IMR-90 (cell line): Measurements from ENCODE around the gene AP2B1.

Source experiments
- BHLHE40 ChIP-seq: fragments of 150-350 bp; IDR thresholded peaks from 2 replicates; pipeline ENCODE4 v1.6.1; 2016; ENCODE audit warnings: mild to moderate bottlenecking, low read depth, low read length
- CTCF ChIP-seq: conservative IDR thresholded peaks from 2 replicates; pipeline ENCODE4 v1.5.1; 2012; ENCODE audit warnings: mild to moderate bottlenecking, low read depth, low read length, improper control_type of control experiment
- FOS ChIP-seq: fragments of 150-350 bp; IDR thresholded peaks from 2 replicates; pipeline ENCODE4 v1.6.1; 2016; ENCODE audit warnings: low read depth, low read length
- MXI1 ChIP-seq: IDR thresholded peaks from 2 replicates; pipeline ENCODE4 v1.6.1; 2012; ENCODE audit warnings: low read depth, mild to moderate bottlenecking, low read length, moderate library complexity, borderline replicate concordance
- POLR2A ChIP-seq: IDR thresholded peaks from 2 replicates; pipeline ENCODE4 v1.6.1; 2012; ENCODE audit warnings: mild to moderate bottlenecking, low read depth, low read length
- RAD21 ChIP-seq: IDR thresholded peaks from 2 replicates; pipeline ENCODE4 v1.6.1; 2012; ENCODE audit warnings: low read length, improper control_type of control experiment
- RCOR1 ChIP-seq: IDR thresholded peaks from 2 replicates; pipeline ENCODE4 v1.6.1; 2012; ENCODE audit warnings: mild to moderate bottlenecking, low read length, improper control_type of control experiment; ENCODE audit not compliant: insufficient replicate concordance
- RFX5 ChIP-seq: IDR thresholded peaks from 2 replicates; pipeline ENCODE4 v1.8.0; 2012; ENCODE audit warnings: low read depth, mild to moderate bottlenecking, low read length, moderate library complexity
- USF2 ChIP-seq: fragments of 150-350 bp; IDR thresholded peaks from 2 replicates; pipeline ENCODE4 v1.6.1; 2017; ENCODE audit warnings: mild to moderate bottlenecking, antibody characterized with exemption, low read length, low read depth

- no peak for TF ChIP-seq CTCF
- no peak for TF ChIP-seq FOS
- no peak for TF ChIP-seq RAD21
- no peak for TF ChIP-seq POLR2A
- TF ChIP-seq BHLHE40: no peak
- TF ChIP-seq USF2: no peak
- no peak for TF ChIP-seq RFX5
- no peak for TF ChIP-seq MXI1
- TF ChIP-seq RCOR1: no peak
Measured at GRCh38 chr17:35761601-35762000, 174.5 kb downstream of the AP2B1 start.
